NAMALWA (cell line): ENCODE results near the gene ZNF679.

Source experiments
- DNase-seq: peaks from one replicate; pipeline ENCODE4 v3.0.0-alpha.2; 2015; ENCODE audit warnings: low spot score

The ZNF679 gene

GRCh38 chr7:64310426-64310825, 82.2 kb downstream of the ZNF679 start:
- no peak for DNase-seq

GRCh38 chr7:64312826-64313225, 84.6 kb downstream of the ZNF679 start:
- no peak for DNase-seq

- DNase-seq, result peak; percentile 99
Observed at GRCh38 chr7:64313740-64314491, 85.6 kb downstream of the ZNF679 start, which contains the start of gene ZNF736. Gene ZNF736, plus strand, starts transcription at chr7:64313961. Its CDS starts 190 bp downstream, at chr7:64314151.

- peak; percentile 64 for DNase-seq
Observed at GRCh38 chr7:64314566-64314965, 86.3 kb downstream of the ZNF679 start.

- DNase-seq, result peak; percentile 75
Observed at GRCh38 chr7:64316031-64316742, 87.9 kb downstream of the ZNF679 start.
